Pancreas (tissue), 10 donors: ENCODE results near the gene BCAM. TPM values are rescaled to one million over a fixed set of nuclear protein-coding genes. Genes with fewer than 3 reads are reported as not detected.

Experiments
- ATAC-seq, 4 donors: fragments of 200-7000 bp; cut with Tn5 transposase; one replicate each; pipeline versions ENCODE4 v1.8.0 to v1.9.1; 2020; ENCODE audit warnings: mild to moderate bottlenecking in 4 of 4, moderate library complexity in 4 of 4
- DNase-seq, 6 donors: peaks; one replicate each; pipeline ENCODE4 v3.0.0-alpha.2; 2020
- FAIRE-seq: peaks from 2 replicates; lab custom pipeline; 2012; peaks lifted over from hg19 to GRCh38; lab: Jason Lieb, UNC
- H3K27ac ChIP-seq, 4 donors: fragments of 200-600 bp; sonication (generic); 1 replicate in 3 of 4; 2 replicates in 1 of 4; pipeline versions ENCODE4 v1.5.0 to v1.8.0; 2020
- H3K27me3 ChIP-seq, 4 donors: fragments of 200-600 bp; one replicate each; pipeline ENCODE4 v1.8.0; 2021
- H3K36me3 ChIP-seq, 3 donors: fragments of 200-600 bp; sonication (generic) in 1 of 3; one replicate each; pipeline versions ENCODE4 v1.5.0 to v1.8.0; 2020 to 2021
- H3K4me1 ChIP-seq, 3 donors: fragments of 200-600 bp; one replicate each; pipeline ENCODE4 v1.8.0; 2021
- H3K4me3 ChIP-seq, 4 donors: fragments of 200-600 bp; sonication (generic) in 2 of 4; one replicate each; pipeline versions ENCODE4 v1.5.0 to v1.8.0; 2020 to 2021
- H3K9me3 ChIP-seq, 4 donors: fragments of 200-600 bp; one replicate each; pipeline ENCODE4 v1.8.0; 2021
- CTCF ChIP-seq, 4 donors: fragments of 200-600 bp; sonication (generic) in 3 of 4; IDR thresholded peaks; one replicate each; pipeline versions ENCODE4 v1.5.0 to v1.8.0; 2021; ENCODE audit warnings: antibody characterized with exemption in 4 of 4
- WGBS, 2 donors: extraction: QIAGEN DNeasy Blood & Tissue Kit; methylation state at CpG; one replicate each; pipeline ENCODE4 v1.1.7; 2013; 5-methylcytosine and 5-hydroxymethylcytosine counted together
- intact Hi-C, 3 donors: fragments of 100-400 bp; cut with DNase I; formaldehyde crosslinking; loops; one replicate each; pipeline versions ENCODE4 v1.11.1 to v1.14.2; 2022
- polyA plus RNA-seq, 2 donors: library from polyadenylated mRNA; stranded (reverse); fragments of 200-250 nt; gene quantifications; one replicate each; pipeline ENCODE4 v1.2.3, GENCODE V29; 2013
- total RNA-seq, 6 donors: library from RNA; stranded (reverse); fragmentation: NEBNext Ultra II Directional in 4 of 6; extraction: Animal tissue kit (Norgen Biotek cat#: 25700) in 4 of 6; gene quantifications; one replicate each; pipeline versions ENCODE4 v1.2.1 to v1.2.4, GENCODE V29; 2021 to 2023
- donor health status: healthy with polysubstance abuse.
- donor health status: DM: no; HTN: no; CAD: no; lungs with moderate emphysema.
- donor health status: DM: no; HTN: no; CAD: no.
- donor health status: control.
- donor health status: control.
- donor health status: Bipolar disorder and iron deficiency.
- donor health status: DM: yes; HTN: yes; CAD: no.
- donor health status: DM: no; HTN: no; CAD: no.
- donor health status: DM: no; HTN: no; CAD: no.
- donor health status: DM: yes; HTN: yes; CAD: no.

BCAM gene
- total and polyA plus RNA-seq, 8 donors = 28.8 to 140 (median 51.5) TPM

GRCh38 chr19:44807162-44807561 is 1.7 kb upstream of the BCAM start:
- ATAC-seq = peak in 3 of 4 donors; percentile 33 to 58 (median 41)
- TF ChIP-seq CTCF (IDR thresholded peaks at IDR 0.05) = no peak
- Histone ChIP-seq H3K36me3 (no peaks in the 10 kb centered on the region), H3K9me3 (no peaks in the 10 kb centered on the region), H3K4me3 (no peak overlapping the region), H3K4me1 (peaks cover 7 to 18% (median 14%) of the 10 kb centered on the region in 3 donors), H3K27me3 (no peaks in the 10 kb centered on the region), H3K27ac (peak overlapping the region in 3 of 4 donors; percentile 82 to 85 (median 83))
- FAIRE-seq = no peak
- peak in 2 of 6 donors; percentile 50 to 53 for DNase-seq
- intact Hi-C loops = no loop called here
- WGBS, 2 donors = 44% methylated on average over 5 of the region's 5 CpGs

DNA sequence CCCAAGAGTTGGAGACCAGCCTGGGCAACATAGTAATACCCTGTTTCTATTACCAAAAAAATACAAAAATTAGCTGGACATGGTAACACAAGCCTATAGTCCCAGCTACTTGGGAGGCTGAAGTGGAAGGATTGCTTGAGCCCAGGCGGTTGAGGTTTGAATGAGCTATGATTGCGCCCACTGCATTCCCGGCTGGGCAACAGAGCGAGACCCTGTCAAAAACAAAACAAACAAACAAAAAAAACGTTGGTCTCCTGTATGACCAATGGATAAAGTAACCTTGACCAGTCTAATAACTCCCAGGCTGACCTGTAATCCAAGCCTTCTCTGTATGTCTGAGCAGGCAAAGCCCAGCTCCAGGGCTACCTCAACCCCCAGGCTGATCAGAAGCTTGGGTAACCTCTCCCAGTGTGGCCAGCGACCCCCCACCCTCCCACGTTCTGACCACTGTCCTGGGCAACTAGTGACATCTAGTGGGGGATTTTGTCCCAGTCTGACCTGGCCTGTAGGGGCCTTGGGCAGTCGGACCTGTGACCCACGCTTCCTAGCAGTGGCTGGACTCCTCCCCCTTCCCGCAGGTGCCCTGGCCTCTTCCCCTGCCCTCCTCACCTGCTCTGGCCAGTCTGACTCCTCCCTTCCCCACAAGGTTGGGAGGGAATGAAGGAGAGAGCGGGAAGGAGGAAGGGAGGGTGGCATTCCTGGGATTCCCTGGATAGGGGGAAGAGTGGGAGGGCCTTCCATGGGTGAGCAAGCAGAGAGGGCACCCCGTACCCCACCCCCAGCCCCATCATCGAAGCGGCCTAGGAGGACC is 1.0 kb upstream of the BCAM start:
- Histone ChIP-seq H3K36me3 (no peaks in the 10 kb centered on the region), H3K9me3 (no peaks in the 10 kb centered on the region), H3K27ac (peak overlapping the region; percentile 82 to 85 (median 84)), H3K4me3 (peak overlapping the region in 2 of 4 donors; percentile 43 to 68), H3K27me3 (no peaks in the 10 kb centered on the region), H3K4me1 (peaks cover 7 to 18% (median 14%) of the 10 kb centered on the region in 3 donors)
- no peak for FAIRE-seq
- TF ChIP-seq CTCF (IDR thresholded peaks at IDR 0.05) = peak in 1 of 4 donors; percentile 10
- peak in 4 of 6 donors; percentile 65 to 76 (median 69) for DNase-seq
- intact Hi-C loops = no loop called here
- 15 to 19% methylated on average over 14 of the region's 14 CpGs for WGBS, 2 donors
- ATAC-seq = peak; percentile 69 to 84 (median 72)

DNA sequence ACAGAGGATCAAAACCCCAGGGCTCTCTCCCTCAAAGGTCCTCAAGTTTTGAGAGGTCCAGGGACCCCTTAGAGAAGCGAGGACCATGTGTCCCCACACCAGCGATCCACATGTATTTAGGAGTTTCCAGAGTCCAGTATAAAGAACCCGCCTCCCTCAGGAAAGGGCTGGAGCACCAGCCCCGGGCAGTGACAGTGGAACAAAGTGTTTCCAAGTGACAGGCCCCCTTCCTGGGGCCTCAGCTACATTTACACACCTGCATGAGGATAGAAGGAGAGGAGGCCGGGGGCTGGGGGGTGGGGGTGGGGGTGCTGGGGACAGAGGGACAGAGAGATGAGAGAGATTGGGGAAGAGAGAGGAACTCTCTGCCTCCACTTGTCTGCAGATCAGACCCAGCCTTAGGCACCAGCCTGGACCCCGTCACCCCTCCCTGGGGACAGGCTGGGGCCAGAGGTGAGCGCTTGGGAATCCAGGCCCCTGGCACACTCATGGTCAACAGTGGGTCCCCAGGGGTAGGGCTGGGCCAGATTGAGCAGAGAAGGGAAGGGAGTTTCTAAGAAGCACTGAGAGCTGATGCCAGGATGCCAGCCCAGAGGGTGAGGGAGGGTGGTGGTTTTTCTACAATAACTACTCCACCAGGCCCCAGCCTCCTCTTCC is 802 bp downstream of the BCAM start:
- Histone ChIP-seq H3K9me3 (no peaks in the 10 kb centered on the region), H3K27ac (no peak overlapping the region), H3K4me1 (peaks cover 7 to 18% (median 14%) of the 10 kb centered on the region in 3 donors), H3K4me3 (peak overlapping the region; percentile 40 to 68 (median 44)), H3K27me3 (no peaks in the 10 kb centered on the region), H3K36me3 (no peaks in the 10 kb centered on the region)
- 36 to 40% methylated on average over 7 of the region's 7 CpGs for WGBS, 2 donors
- no peak for ATAC-seq
- no peak for FAIRE-seq
- intact Hi-C loops = no loop called here
- DNase-seq = no peak
- TF ChIP-seq CTCF (IDR thresholded peaks at IDR 0.05) = no peak

GRCh38 chr19:44810234-44811121 is 1.6 kb downstream of the BCAM start:
- peak overlapping the region in 1 of 4 donors; percentile 68 for H3K4me3 ChIP-seq
- no peak overlapping the region for H3K27ac ChIP-seq
- 76 to 77% methylated on average over 13 of the region's 13 CpGs for WGBS, 2 donors
- no peaks in the 10 kb centered on the region for H3K36me3 ChIP-seq
- DNase-seq = no peak
- no peak for FAIRE-seq
- H3K9me3 ChIP-seq = no peaks in the 10 kb centered on the region
- intact Hi-C loops = no loop called here
- no peaks in the 10 kb centered on the region for H3K27me3 ChIP-seq
- no peak for TF ChIP-seq CTCF (IDR thresholded peaks at IDR 0.05)
- peaks cover 7 to 18% (median 14%) of the 10 kb centered on the region in 3 donors for H3K4me1 ChIP-seq
- ATAC-seq = no peak
